Measurements from ENCODE around the gene ZNRF2. TPM values are rescaled to one million over a fixed set of nuclear protein-coding genes. Genes with fewer than 3 reads are reported as not detected.

Gene ZNRF2
- total and polyA plus RNA-seq, 10 of the 15 experiments (the other 5 are each of a cell fraction or from before 2014, with no cell fraction given) = 1.2 to 20.4 (median 9.5) TPM

GRCh38 chr7:30320392-30320791, 36.0 kb downstream of the ZNRF2 start:
- H3K4me1 ChIP-seq (ENCODE audit: control insufficient read depth, insufficient read depth, low read length) = peaks cover 18% of the 10 kb centered on the region
- no peaks in the 10 kb centered on the region for H3K9me3 ChIP-seq (replicated peaks; ENCODE audit: control insufficient read depth, insufficient read depth, low read length)
- intact Hi-C loops (cut with micrococcal nuclease; ENCODE audit: unreplicated experiment) = loop anchor here (5.0 kb wide), 1 partner anchor 127 kb away; no protein-coding TSS in a partner anchor
- FAIRE-seq = peak; percentile 13
- DNase-seq (ENCODE audit: low read depth, low spot score) = no peak
- H2AFZ ChIP-seq (ENCODE audit: control insufficient read depth, low read depth, low read length) = no peak overlapping the region
- BruUV-seq (replicated peaks) = no TSS peak
- SMC1A ChIA-PET (ENCODE audit: uncharacterized antibody, unreplicated experiment) = interaction anchor here (1.0 to 12.8 kb wide), 6 partner anchors 9 to 43 kb away, joined by 3 to 181 read pairs (median 38); no protein-coding TSS in a partner anchor
- WGBS (ENCODE audit: insufficient coverage, insufficient replicate concordance, low lambda C conversion rate, missing lambda C conversion rate) = 0% methylated on average over 3 of the region's 3 CpGs
- no peak overlapping the region for H3K9ac ChIP-seq (ENCODE audit: control insufficient read depth, insufficient read depth, low read length)
- RAD21 ChIA-PET (ENCODE audit: unreplicated experiment) = interaction anchor here (3.8 kb wide), 1 partner anchor 30 kb away, joined by 59 read pairs; no protein-coding TSS in a partner anchor
- no peak for ATAC-seq
- POLR2A ChIA-PET = interaction anchor here (1.4 to 2.7 kb wide), 2 partner anchors 11 to 12 kb away, joined by 3 to 19 read pairs; no protein-coding TSS in a partner anchor
- in situ Hi-C loops (cut with MboI) = no loop called here
- H3K4me2 ChIP-seq (ENCODE audit: control insufficient read depth, insufficient read depth) = peak overlapping the region; percentile 83
- peaks cover 34% of the 10 kb centered on the region for H3K79me2 ChIP-seq (ENCODE audit: control insufficient read depth, insufficient read depth, low read length)
- CTCF ChIA-PET = no interaction called here
- H4K20me1 ChIP-seq (ENCODE audit: control insufficient read depth, insufficient read depth) = no peaks in the 10 kb centered on the region
- no peaks in the 10 kb centered on the region for H3K36me3 ChIP-seq (ENCODE audit: control insufficient read depth in 2 of 2, insufficient read depth in 2 of 2, low read length in 1 of 2)
- H3K4me3 ChIP-seq = 0 out of 2 replicates have a peak overlapping the region, but pooled peaks have one; percentile 2
- H3K27me3 ChIP-seq (replicated peaks in 1 of 2; ENCODE audit: control insufficient read depth in 2 of 2, insufficient read depth in 2 of 2, low read length in 1 of 2) = no peaks in the 10 kb centered on the region
- TF ChIP-seq, protein P1, sequence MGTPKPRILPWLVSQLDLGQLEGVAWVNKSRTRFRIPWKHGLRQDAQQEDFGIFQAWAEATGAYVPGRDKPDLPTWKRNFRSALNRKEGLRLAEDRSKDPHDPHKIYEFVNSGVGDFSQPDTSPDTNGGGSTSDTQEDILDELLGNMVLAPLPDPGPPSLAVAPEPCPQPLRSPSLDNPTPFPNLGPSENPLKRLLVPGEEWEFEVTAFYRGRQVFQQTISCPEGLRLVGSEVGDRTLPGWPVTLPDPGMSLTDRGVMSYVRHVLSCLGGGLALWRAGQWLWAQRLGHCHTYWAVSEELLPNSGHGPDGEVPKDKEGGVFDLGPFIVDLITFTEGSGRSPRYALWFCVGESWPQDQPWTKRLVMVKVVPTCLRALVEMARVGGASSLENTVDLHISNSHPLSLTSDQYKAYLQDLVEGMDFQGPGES (IDR thresholded peaks at IDR 0.05) = no peak
- TF ChIP-seq POLR2AphosphoS5 (IDR thresholded peaks at IDR 0.05; ENCODE audit: low read length) (no peak), CHD2 (IDR thresholded peaks at IDR 0.05; ENCODE audit: borderline replicate concordance, low read depth, low read length) (no peak), JUNB (IDR thresholded peaks at IDR 0.05) (peak; percentile 68), ZBED1 (IDR thresholded peaks at IDR 0.05; ENCODE audit: borderline replicate concordance) (no peak), IRF4 (IDR thresholded peaks at IDR 0.05; ENCODE audit: low read depth, low read length) (0 out of 2 replicates have a peak, but pooled peaks have one; percentile 14), CBX3 (IDR thresholded peaks at IDR 0.05; ENCODE audit: borderline replicate concordance, low read depth) (no peak), TBL1XR1 (IDR thresholded peaks at IDR 0.05; ENCODE audit: low read depth, low read length) (no peak), IKZF2 (IDR thresholded peaks at IDR 0.05) (no peak)
- H3K27ac ChIP-seq (ENCODE audit: control insufficient read depth, insufficient read depth) = no peak overlapping the region

All from GM12878 (cell line).